ENCODE results near the gene PNCK.
"Not testable (repeated sequence)": the region's sequence is repeated elsewhere in the genome, so short reads cannot be mapped to it uniquely, and the experiment has no call there.

PNCK gene

DNA sequence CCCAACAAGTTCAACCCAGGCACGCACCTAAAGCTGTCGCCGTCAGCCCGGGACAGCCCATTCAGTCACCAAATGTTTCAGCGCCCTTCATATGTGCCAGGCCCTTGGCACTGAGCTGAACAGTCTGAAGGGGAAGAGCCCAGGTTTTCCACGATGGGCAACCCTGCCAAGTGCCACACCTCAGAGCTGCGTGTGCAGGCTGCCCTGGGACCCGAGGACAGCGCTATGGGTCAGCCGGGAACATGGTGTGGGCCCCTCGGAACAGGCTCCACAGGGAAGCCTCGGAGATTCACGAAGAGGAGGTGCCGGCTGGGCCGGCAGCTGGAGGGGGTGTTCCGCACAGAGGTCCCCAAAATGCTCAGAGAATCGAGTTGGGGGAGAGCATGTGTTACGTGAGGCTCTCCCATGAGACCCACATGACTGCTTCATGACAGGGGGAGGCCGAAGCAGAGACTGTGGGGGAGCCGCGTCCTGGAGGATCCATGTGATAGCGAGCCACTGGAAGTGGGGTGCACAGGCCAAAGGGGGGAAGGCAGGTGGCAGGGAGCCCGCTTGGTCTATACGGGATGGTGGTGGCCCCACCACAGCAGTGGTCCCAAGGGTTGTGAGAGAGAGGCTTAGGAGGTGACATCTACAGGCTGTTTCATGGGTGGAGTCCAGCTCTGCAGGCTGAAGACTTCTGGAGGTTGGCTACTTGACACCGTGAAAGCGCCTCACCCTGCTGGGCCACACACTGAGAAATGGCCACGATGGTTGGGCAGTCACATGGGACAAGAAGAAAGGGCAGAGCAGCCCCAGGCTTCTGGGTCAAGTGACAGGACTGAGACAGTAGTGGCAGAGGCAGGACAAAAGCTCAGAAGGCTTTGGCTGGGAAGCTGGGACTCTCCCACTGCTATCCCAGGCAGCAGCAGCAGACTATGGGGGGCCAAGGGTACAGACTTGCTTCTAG is 36.4 kb upstream of the PNCK start:
- no peak for DNase-seq (ENCODE audit: low read depth, low spot score)
- ChIA-PET POLR2A (no interaction called here), CTCF (interaction anchor here (1.8 to 4.0 kb wide), 5 partner anchors 9 to 171 kb away, joined by 5 to 27 read pairs (median 12); no protein-coding TSS in a partner anchor)
- H3K4me3 ChIP-seq (ENCODE audit: low read depth, low read length) = no peak overlapping the region
- TF ChIP-seq, protein P1, sequence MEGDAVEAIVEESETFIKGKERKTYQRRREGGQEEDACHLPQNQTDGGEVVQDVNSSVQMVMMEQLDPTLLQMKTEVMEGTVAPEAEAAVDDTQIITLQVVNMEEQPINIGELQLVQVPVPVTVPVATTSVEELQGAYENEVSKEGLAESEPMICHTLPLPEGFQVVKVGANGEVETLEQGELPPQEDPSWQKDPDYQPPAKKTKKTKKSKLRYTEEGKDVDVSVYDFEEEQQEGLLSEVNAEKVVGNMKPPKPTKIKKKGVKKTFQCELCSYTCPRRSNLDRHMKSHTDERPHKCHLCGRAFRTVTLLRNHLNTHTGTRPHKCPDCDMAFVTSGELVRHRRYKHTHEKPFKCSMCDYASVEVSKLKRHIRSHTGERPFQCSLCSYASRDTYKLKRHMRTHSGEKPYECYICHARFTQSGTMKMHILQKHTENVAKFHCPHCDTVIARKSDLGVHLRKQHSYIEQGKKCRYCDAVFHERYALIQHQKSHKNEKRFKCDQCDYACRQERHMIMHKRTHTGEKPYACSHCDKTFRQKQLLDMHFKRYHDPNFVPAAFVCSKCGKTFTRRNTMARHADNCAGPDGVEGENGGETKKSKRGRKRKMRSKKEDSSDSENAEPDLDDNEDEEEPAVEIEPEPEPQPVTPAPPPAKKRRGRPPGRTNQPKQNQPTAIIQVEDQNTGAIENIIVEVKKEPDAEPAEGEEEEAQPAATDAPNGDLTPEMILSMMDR (IDR thresholded peaks at IDR 0.05; ENCODE audit: insufficient read depth, low read length, missing control alignments) = no peak

DNA sequence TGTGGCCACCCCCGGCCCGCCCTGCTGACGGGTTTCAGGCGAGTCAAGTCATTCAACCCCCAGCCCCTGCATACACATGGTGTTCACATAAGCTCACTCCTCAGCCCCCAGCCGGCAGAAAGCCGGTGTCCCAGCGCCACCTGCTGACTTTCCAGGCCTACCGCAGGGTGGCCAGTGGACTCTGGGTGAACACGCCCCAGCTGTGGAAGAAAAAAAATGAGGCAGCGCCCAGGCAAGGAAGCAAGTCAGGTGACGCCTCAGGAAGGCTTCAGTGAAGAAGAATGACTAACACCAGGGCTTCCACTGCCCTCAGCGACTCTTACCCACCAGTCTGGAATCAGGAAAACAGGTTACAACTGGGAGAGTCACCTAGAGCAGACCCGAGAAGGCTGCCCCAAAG is 34.8 kb upstream of the PNCK start:
- no peak overlapping the region for H3K4me3 ChIP-seq (ENCODE audit: low read depth, low read length)
- TF ChIP-seq, protein P1 (IDR thresholded peaks at IDR 0.05; ENCODE audit: insufficient read depth, low read length, missing control alignments) = peak; percentile 60
- ChIA-PET POLR2A (interaction anchor here (0.6 kb wide), 2 partner anchors 13 to 109 kb away, joined by 3 read pairs; no protein-coding TSS in a partner anchor), CTCF (interaction anchor here (0.6 to 4.0 kb wide), 12 partner anchors 8 to 767 kb away, joined by 3 to 27 read pairs (median 6); no protein-coding TSS in a partner anchor)
- DNase-seq (ENCODE audit: low read depth, low spot score) = peak; percentile 16

DNA sequence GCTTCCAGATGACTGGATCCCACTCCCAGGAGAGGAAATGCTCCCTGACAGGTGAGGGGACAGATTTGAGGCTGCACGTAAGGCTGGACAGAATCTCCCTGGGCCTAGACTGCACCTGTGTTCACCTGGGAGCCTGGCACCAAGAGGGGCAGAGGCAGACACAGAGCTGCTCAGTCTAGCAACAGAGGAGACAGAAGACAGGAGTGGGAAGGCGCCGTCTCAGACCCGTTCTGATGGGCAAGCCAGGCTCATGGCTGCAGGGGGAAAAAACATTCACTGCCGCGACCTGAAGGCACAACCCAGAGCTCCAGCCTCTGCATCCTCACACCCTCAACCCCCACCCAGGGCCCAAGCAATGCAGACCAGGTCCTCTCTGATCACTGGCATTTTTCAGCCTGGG is 33.8 kb upstream of the PNCK start:
- TF ChIP-seq, protein P1 (IDR thresholded peaks at IDR 0.05; ENCODE audit: insufficient read depth, low read length, missing control alignments) = no peak
- ChIA-PET POLR2A (no interaction called here), CTCF (interaction anchor here (0.9 to 4.0 kb wide), 10 partner anchors 9 to 766 kb away, joined by 3 to 27 read pairs (median 7); no protein-coding TSS in a partner anchor)
- DNase-seq (ENCODE audit: low read depth, low spot score) = no peak
- no peak overlapping the region for H3K4me3 ChIP-seq (ENCODE audit: low read depth, low read length)

DNA sequence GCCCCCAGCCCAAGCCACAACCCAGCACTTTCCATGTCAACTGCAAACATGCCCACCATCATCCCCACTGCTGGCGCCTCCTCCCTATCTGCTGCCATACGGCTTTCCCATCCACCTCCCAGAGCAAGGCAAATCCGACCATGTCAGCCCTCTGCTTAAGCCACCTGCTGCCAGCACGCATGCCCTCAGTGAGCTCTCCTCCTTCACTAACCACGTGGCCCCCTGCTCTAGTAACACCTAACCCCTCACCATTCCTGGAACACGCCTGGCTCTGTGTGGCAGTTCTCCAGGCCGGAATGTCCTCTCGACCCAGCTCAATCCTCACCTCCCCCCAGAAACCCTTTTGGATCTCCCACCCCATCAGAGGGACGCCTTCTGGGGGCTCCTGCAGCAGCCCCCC is 33.2 kb upstream of the PNCK start:
- H3K4me3 ChIP-seq (ENCODE audit: low read depth, low read length) = no peak overlapping the region
- DNase-seq (ENCODE audit: low read depth, low spot score) = no peak
- TF ChIP-seq, protein P1 (IDR thresholded peaks at IDR 0.05; ENCODE audit: insufficient read depth, low read length, missing control alignments) = no peak
- POLR2A ChIA-PET = no interaction called here
- CTCF ChIA-PET = interaction anchor here (1.7 to 2.5 kb wide), 2 partner anchors 8 to 39 kb away, joined by 4 to 8 read pairs; no protein-coding TSS in a partner anchor

DNA sequence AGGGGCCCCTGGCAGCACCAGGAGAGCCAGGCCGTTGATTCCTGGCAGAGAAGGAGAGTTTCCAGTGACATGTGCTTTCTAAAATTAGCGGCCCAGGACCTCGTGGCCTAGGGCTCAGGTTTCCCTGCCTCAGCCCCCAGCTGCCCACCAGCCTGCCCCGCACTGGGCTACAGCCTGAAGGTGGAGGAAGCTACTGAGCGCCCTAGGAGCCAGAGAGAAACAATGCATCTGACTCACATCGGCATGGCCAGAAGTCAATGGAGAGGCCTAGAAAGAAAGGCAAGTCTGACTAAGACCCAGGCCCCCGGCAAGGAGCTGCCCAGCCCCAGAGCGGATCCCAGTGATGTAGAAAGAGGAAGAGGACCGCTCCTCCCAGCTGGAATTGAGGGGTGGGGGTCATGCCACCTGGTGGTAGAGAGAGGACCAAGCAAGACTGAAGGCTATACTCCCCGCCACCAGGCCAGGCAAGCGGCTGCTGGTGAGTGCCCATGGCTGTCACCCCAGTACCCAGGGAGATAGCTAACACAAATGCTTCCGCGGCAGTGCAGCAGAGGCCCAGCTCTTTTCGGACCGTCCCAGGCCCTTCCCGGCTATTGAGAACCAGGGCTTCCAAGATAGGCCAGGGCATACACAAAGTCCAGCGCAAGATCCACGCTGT is 31.9 kb upstream of the PNCK start:
- POLR2A ChIA-PET; H3K4me3 ChIP-seq (ENCODE audit: low read depth, low read length); DNase-seq (ENCODE audit: low read depth, low spot score): not testable (repeated sequence)
- CTCF ChIA-PET = interaction anchor here (1.7 kb wide), 1 partner anchor 37 kb away, joined by 4 read pairs; no protein-coding TSS in a partner anchor

DNA sequence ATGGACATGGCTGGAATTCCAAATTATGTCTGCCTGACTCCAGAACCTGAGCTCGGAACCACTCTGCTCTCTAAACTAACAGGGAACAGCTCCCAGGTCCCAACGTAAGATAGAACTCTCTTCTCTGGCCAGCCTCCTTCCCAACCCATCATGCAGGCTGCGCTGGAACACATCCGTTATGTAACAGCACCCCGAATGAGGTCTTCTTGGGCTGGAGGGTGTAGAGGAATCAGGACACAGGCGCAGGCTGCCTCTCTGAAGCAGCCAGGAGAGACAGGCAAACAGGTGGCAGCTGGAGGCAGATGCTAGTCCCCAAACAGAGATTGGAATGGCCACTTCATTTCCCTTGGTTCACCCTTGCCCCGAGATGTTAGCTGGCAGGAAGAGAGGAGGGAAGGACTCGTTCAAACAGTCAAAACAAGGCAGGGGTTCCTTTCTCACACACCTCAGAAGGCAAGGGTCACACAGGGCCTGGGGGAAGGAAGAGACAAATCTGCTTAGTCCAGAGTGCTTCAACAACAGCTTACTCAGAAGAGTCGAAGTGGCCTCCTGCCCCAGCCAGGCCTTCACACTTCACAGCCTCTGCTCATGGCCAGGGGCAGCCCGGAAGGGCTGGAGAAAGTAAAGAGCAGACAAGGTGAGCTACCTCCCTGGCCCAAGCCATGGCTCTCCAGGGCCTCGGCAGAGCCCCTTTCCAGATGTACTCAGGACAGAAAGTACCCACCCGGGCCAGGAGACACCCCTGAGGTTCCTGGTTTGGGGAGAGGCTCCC is 31.2 kb upstream of the PNCK start:
- POLR2A ChIA-PET; H3K4me3 ChIP-seq (ENCODE audit: low read depth, low read length); DNase-seq (ENCODE audit: low read depth, low spot score); CTCF ChIA-PET: not testable (repeated sequence)

Measured in AG04449 (cell line).